ENCODE data around the gene MAT1A.

- TF ChIP-seq CTCF (IDR thresholded peaks at IDR 0.05; ENCODE audit: low read depth, low read length, missing input control) (no peak), FOXA1 (IDR thresholded peaks at IDR 0.05) (no peak), REST (IDR thresholded peaks at IDR 0.05) (no peak), EGR1 (IDR thresholded peaks at IDR 0.05; ENCODE audit: low read depth in 2 of 2) (no peak), SP1 (IDR thresholded peaks at IDR 0.05) (no peak), HNF4G (IDR thresholded peaks at IDR 0.05) (no peak)
Measured at GRCh38 chr10:80275756-80276155, 13.7 kb downstream of the MAT1A start.
